ENCODE results near the gene ANP32E. TPM values are rescaled to one million over a fixed set of nuclear protein-coding genes. Genes with fewer than 3 reads are reported as not detected.

ANP32E gene
- total and polyA plus RNA-seq, 2 of the 13 experiments (the other 11 are each of a cell fraction or from before 2014, with no cell fraction given), result 10.3 to 53.0 TPM

- in situ Hi-C loops (cut with HindIII; ENCODE audit: extremely low pct_ligation_motif_present, low pct_unique_long_range_greater_than_20kb), result no loop called here
- Histone ChIP-seq H3K36me3 (replicated peaks in 1 of 2; ENCODE audit: control insufficient read depth in 1 of 2, insufficient read depth in 2 of 2, low read length in 2 of 2) (peaks cover 8 to 45% of the 10 kb centered on the region in 2 experiments), H3K27me3 (ENCODE audit: control insufficient read depth in 1 of 2, insufficient read depth in 2 of 2, low read length in 2 of 2) (no peaks in the 10 kb centered on the region), H3K9ac (ENCODE audit: insufficient read depth, low read depth, low read length) (no peak overlapping the region), H3K9me3 (ENCODE audit: low read length) (no peaks in the 10 kb centered on the region), H3K4me3 (replicated peaks in 1 of 3; ENCODE audit: insufficient read depth in 1 of 3, low read depth in 2 of 3, low read length in 3 of 3) (no peak overlapping the region), H3K4me2 (ENCODE audit: low read depth, low read length) (no peak overlapping the region), H3K27ac (ENCODE audit: extremely low read length, insufficient read depth, low read length) (no peak overlapping the region), H3K4me1 (ENCODE audit: insufficient read depth, low read length) (no peaks in the 10 kb centered on the region), H3K79me2 (ENCODE audit: insufficient read depth, low read length) (peaks cover 4% of the 10 kb centered on the region), H2AFZ (ENCODE audit: low read length) (no peak overlapping the region), H4K20me1 (ENCODE audit: insufficient read depth, low read length) (no peaks in the 10 kb centered on the region)
- FAIRE-seq (no peak), ATAC-seq (no peak), DNase-seq (ENCODE audit: low spot score) (no peak)
- 95% methylated on average over 1 of the region's 1 CpG for WGBS (ENCODE audit: low lambda C conversion rate)
- ChIA-PET CTCF (ENCODE audit: low intra/inter-chr PET ratio, low total read pairs) (no interaction called here), POLR2A (no interaction called here)
- intact Hi-C loops (cut with micrococcal nuclease; ENCODE audit: unreplicated experiment), result no loop called here
- TF ChIP-seq BORCS8-MEF2B (CRISPR knock-in tag; IDR thresholded peaks at IDR 0.05) (no peak), SNAI1 (CRISPR knock-in tag; IDR thresholded peaks at IDR 0.05; ENCODE audit: borderline replicate concordance) (no peak)
- BruUV-seq (replicated peaks), result no TSS peak
Observed at GRCh38 chr1:150225546-150225945, 10.4 kb downstream of the ANP32E start.

GRCh38 chr1:150224983-150225382, 10.9 kb downstream of the ANP32E start:
- WGBS (ENCODE audit: low lambda C conversion rate), result 92% methylated on average over 1 of the region's 1 CpG
- no peaks in the 10 kb centered on the region for H3K4me1 ChIP-seq (ENCODE audit: insufficient read depth, low read length)
- no peaks in the 10 kb centered on the region for H3K9me3 ChIP-seq (ENCODE audit: low read length)
- H3K27me3 ChIP-seq (ENCODE audit: control insufficient read depth in 1 of 2, insufficient read depth in 2 of 2, low read length in 2 of 2), result no peaks in the 10 kb centered on the region
- in situ Hi-C loops (cut with HindIII; ENCODE audit: extremely low pct_ligation_motif_present, low pct_unique_long_range_greater_than_20kb) (no loop called here), intact Hi-C loops (cut with micrococcal nuclease; ENCODE audit: unreplicated experiment) (no loop called here)
- H2AFZ ChIP-seq (ENCODE audit: low read length), result no peak overlapping the region
- no peak overlapping the region for H3K27ac ChIP-seq (ENCODE audit: extremely low read length, insufficient read depth, low read length)
- no TSS peak for BruUV-seq (replicated peaks)
- ATAC-seq (no peak), DNase-seq (ENCODE audit: low spot score) (no peak), FAIRE-seq (no peak)
- H3K4me3 ChIP-seq (replicated peaks in 1 of 3; ENCODE audit: insufficient read depth in 1 of 3, low read depth in 2 of 3, low read length in 3 of 3), result no peak overlapping the region
- CTCF ChIA-PET (ENCODE audit: low intra/inter-chr PET ratio, low total read pairs), result no interaction called here
- H3K9ac ChIP-seq (ENCODE audit: insufficient read depth, low read depth, low read length), result no peak overlapping the region
- H4K20me1 ChIP-seq (ENCODE audit: insufficient read depth, low read length), result no peaks in the 10 kb centered on the region
- POLR2A ChIA-PET, result no interaction called here
- no peak overlapping the region for H3K4me2 ChIP-seq (ENCODE audit: low read depth, low read length)
- H3K36me3 ChIP-seq (replicated peaks in 1 of 2; ENCODE audit: control insufficient read depth in 1 of 2, insufficient read depth in 2 of 2, low read length in 2 of 2), result peaks cover 8 to 48% of the 10 kb centered on the region in 2 experiments
- H3K79me2 ChIP-seq (ENCODE audit: insufficient read depth, low read length), result peaks cover under 1% of the 10 kb centered on the region
- TF ChIP-seq FIP1L1 (IDR thresholded peaks at IDR 0.05; ENCODE audit: borderline replicate concordance, insufficient read depth, low read depth, low read length) (no peak), ZNF34 (CRISPR knock-in tag; IDR thresholded peaks at IDR 0.05; ENCODE audit: borderline replicate concordance) (no peak), SOX6 (IDR thresholded peaks at IDR 0.05) (no peak), SOX6 (CRISPR knock-in tag; IDR thresholded peaks at IDR 0.05) (no peak), NPAS2 (CRISPR knock-in tag; IDR thresholded peaks at IDR 0.05; ENCODE audit: borderline replicate concordance) (no peak), SRF (IDR thresholded peaks at IDR 0.05; ENCODE audit: low read depth, low read length) (no peak), ZNF850 (CRISPR knock-in tag; conservative IDR thresholded peaks at IDR 0.05) (no peak)
